Astrocyte (in vitro differentiated cells and primary cell): ENCODE data around the gene RAD54L2. TPM values are rescaled to one million over a fixed set of nuclear protein-coding genes. Genes with fewer than 3 reads are reported as not detected.
"Not testable (repeated sequence)": the region's sequence is repeated elsewhere in the genome, so short reads cannot be mapped to it uniquely, and the experiment has no call there.

Experiments
- DNase-seq: peaks from one replicate; pipeline ENCODE4 v3.0.0-alpha.2; 2010; ENCODE audit warnings: low read depth
- FAIRE-seq: peaks from 2 replicates; lab custom pipeline; 2011; peaks lifted over from hg19 to GRCh38; lab: Jason Lieb, UNC
- H2AFZ ChIP-seq: 2 replicates; pipeline ENCODE4 v1.6.0; 2012; ENCODE audit warnings: low read depth, low read length, inconsistent platforms
- H3K27ac ChIP-seq: 2 replicates; pipeline ENCODE4 v1.5.1; 2011; ENCODE audit warnings: low read depth, low read length, inconsistent platforms
- H3K27me3 ChIP-seq: 2 replicates; pipeline ENCODE4 v1.6.0; 2011; ENCODE audit warnings: low read length, inconsistent platforms; ENCODE audit not compliant: insufficient read depth
- H3K36me3 ChIP-seq: 2 replicates; pipeline ENCODE4 v1.5.1; 2011; ENCODE audit warnings: low read length, inconsistent platforms; ENCODE audit not compliant: insufficient read depth
- H3K4me1 ChIP-seq: 2 replicates; pipeline ENCODE4 v1.5.1; 2011; ENCODE audit warnings: low read length, inconsistent platforms; ENCODE audit not compliant: insufficient read depth
- H3K4me2 ChIP-seq: 2 replicates; pipeline ENCODE4 v1.6.0; 2012; ENCODE audit warnings: low read length, inconsistent platforms
- H3K4me3 ChIP-seq: 2 replicates; pipeline ENCODE4 v1.5.1; 2011; ENCODE audit warnings: low read depth, mild to moderate bottlenecking, low read length, inconsistent platforms; ENCODE audit not compliant: insufficient read depth
- H3K79me2 ChIP-seq: 2 replicates; pipeline ENCODE4 v1.6.0; 2012; ENCODE audit warnings: mild to moderate bottlenecking, low read length, inconsistent platforms; ENCODE audit not compliant: insufficient read depth
- H3K9ac ChIP-seq: 2 replicates; pipeline ENCODE4 v1.6.0; 2012; ENCODE audit warnings: mild to moderate bottlenecking, low read length, inconsistent platforms
- H3K9me3 ChIP-seq: 2 replicates; pipeline ENCODE4 v1.5.1; 2012; ENCODE audit warnings: low read depth, mild to moderate bottlenecking, low read length, inconsistent platforms; ENCODE audit not compliant: insufficient read depth
- H4K20me1 ChIP-seq: 2 replicates; pipeline ENCODE4 v1.6.0; 2012; ENCODE audit warnings: low read length, inconsistent platforms; ENCODE audit not compliant: insufficient read depth
- H3K27ac Mint-ChIP-seq: one replicate; pipeline ENCODE4 v1.8.0; 2021; ENCODE audit warnings: mild to moderate bottlenecking, mixed read lengths; ENCODE audit not compliant: unreplicated experiment
- H3K27me3 Mint-ChIP-seq: one replicate; pipeline ENCODE4 v1.8.0; 2021; ENCODE audit warnings: low read depth, mixed read lengths; ENCODE audit not compliant: unreplicated experiment
- H3K36me3 Mint-ChIP-seq: one replicate; pipeline ENCODE4 v1.8.0; 2021; ENCODE audit warnings: low read depth, mixed read lengths; ENCODE audit not compliant: unreplicated experiment
- H3K4me1 Mint-ChIP-seq: one replicate; pipeline ENCODE4 v1.8.0; 2021; ENCODE audit warnings: low read depth, mixed read lengths; ENCODE audit not compliant: unreplicated experiment
- H3K4me3 Mint-ChIP-seq: one replicate; pipeline ENCODE4 v1.8.0; 2021; ENCODE audit warnings: mild to moderate bottlenecking, moderate library complexity, mixed read lengths; ENCODE audit not compliant: unreplicated experiment
- H3K9me3 Mint-ChIP-seq: one replicate; pipeline ENCODE4 v1.8.0; 2021; ENCODE audit warnings: mild to moderate bottlenecking, mixed read lengths; ENCODE audit not compliant: unreplicated experiment
- EZH2 ChIP-seq: IDR thresholded peaks from 2 replicates; pipeline ENCODE4 v1.6.1; 2012; ENCODE audit warnings: mild to moderate bottlenecking, low read length, inconsistent platforms; ENCODE audit not compliant: insufficient read depth
- total RNA-seq: library from RNA; stranded (reverse); gene quantifications from 2 replicates; pipeline ENCODE4 v1.2.1, GENCODE V29; 2021
- TF ChIP-seq, protein P1 (sequence below): IDR thresholded peaks from 2 replicates; pipeline ENCODE4 v1.5.1; 2011; ENCODE audit warnings: low read depth, mild to moderate bottlenecking, inconsistent platforms, low read length, moderate library complexity; ENCODE audit not compliant: insufficient read depth

The RAD54L2 gene
- total RNA-seq, 1 donor from 2014 or later: 29.2 TPM

GRCh38 chr3:51539291-51539941 lies 897 bp downstream of the RAD54L2 start:
- no peak for FAIRE-seq
- DNase-seq: peak; percentile 83

GRCh38 chr3:51542596-51542995 lies 4.1 kb downstream of the RAD54L2 start:
- H3K4me3 ChIP-seq, H3K9me3 ChIP-seq, H3K9me3 Mint-ChIP-seq, DNase-seq, H2AFZ ChIP-seq, H3K36me3 ChIP-seq, H3K27ac Mint-ChIP-seq, H3K9ac ChIP-seq, FAIRE-seq, H3K27ac ChIP-seq, H3K4me2 ChIP-seq, H3K27me3 ChIP-seq, H3K4me3 Mint-ChIP-seq, H3K36me3 Mint-ChIP-seq, H3K27me3 Mint-ChIP-seq: not testable (repeated sequence)
- peaks cover 18% of the 10 kb centered on the region for H3K4me1 Mint-ChIP-seq
- peaks cover 17% of the 10 kb centered on the region for H3K4me1 ChIP-seq
- H3K79me2 ChIP-seq: peaks cover 80% of the 10 kb centered on the region
- peaks cover 50% of the 10 kb centered on the region for H4K20me1 ChIP-seq

More at GRCh38 chr3:51539291-51539941, 897 bp downstream of the RAD54L2 start:
- peaks cover 50% of the 10 kb centered on the region for H3K79me2 ChIP-seq
- no peaks in the 10 kb centered on the region for H3K27me3 ChIP-seq
- H2AFZ ChIP-seq: peak overlapping the region; percentile 65
- H3K4me2 ChIP-seq: peak overlapping the region; percentile 99
- Mint-ChIP-seq H3K27ac (peak overlapping the region; percentile 84), H3K4me3 (peak overlapping the region; percentile 93), H3K4me1 (peaks cover 26% of the 10 kb centered on the region), H3K9me3 (no peaks in the 10 kb centered on the region), H3K36me3 (no peaks in the 10 kb centered on the region), H3K27me3 (no peaks in the 10 kb centered on the region)
- H4K20me1 ChIP-seq: peaks cover 41% of the 10 kb centered on the region
- no peaks in the 10 kb centered on the region for H3K9me3 ChIP-seq
- H3K4me3 ChIP-seq: peak overlapping the region; percentile 98
- H3K36me3 ChIP-seq: peaks cover 3% of the 10 kb centered on the region
- TF ChIP-seq, protein P1, sequence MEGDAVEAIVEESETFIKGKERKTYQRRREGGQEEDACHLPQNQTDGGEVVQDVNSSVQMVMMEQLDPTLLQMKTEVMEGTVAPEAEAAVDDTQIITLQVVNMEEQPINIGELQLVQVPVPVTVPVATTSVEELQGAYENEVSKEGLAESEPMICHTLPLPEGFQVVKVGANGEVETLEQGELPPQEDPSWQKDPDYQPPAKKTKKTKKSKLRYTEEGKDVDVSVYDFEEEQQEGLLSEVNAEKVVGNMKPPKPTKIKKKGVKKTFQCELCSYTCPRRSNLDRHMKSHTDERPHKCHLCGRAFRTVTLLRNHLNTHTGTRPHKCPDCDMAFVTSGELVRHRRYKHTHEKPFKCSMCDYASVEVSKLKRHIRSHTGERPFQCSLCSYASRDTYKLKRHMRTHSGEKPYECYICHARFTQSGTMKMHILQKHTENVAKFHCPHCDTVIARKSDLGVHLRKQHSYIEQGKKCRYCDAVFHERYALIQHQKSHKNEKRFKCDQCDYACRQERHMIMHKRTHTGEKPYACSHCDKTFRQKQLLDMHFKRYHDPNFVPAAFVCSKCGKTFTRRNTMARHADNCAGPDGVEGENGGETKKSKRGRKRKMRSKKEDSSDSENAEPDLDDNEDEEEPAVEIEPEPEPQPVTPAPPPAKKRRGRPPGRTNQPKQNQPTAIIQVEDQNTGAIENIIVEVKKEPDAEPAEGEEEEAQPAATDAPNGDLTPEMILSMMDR: no peak
- no peak for TF ChIP-seq EZH2
- H3K9ac ChIP-seq: peak overlapping the region; percentile 96
- H3K27ac ChIP-seq: peak overlapping the region; percentile 91
- peaks cover 17% of the 10 kb centered on the region for H3K4me1 ChIP-seq

- peaks cover 81% of the 10 kb centered on the region for H3K79me2 ChIP-seq
- FAIRE-seq: no peak
- peaks cover 55% of the 10 kb centered on the region for H4K20me1 ChIP-seq
- no peak overlapping the region for H3K27ac ChIP-seq
- no peak overlapping the region for H2AFZ ChIP-seq
- peaks cover 3% of the 10 kb centered on the region for H3K36me3 ChIP-seq
- H3K4me3 ChIP-seq: no peak overlapping the region
- peaks cover 18% of the 10 kb centered on the region for H3K4me1 Mint-ChIP-seq
- no peaks in the 10 kb centered on the region for H3K9me3 Mint-ChIP-seq
- H3K36me3 Mint-ChIP-seq: peaks cover 3% of the 10 kb centered on the region
- H3K9ac ChIP-seq: no peak overlapping the region
- no peak overlapping the region for H3K4me2 ChIP-seq
- no peak overlapping the region for H3K4me3 Mint-ChIP-seq
- H3K9me3 ChIP-seq: no peaks in the 10 kb centered on the region
- no peaks in the 10 kb centered on the region for H3K27me3 Mint-ChIP-seq
- no peak for TF ChIP-seq EZH2
- TF ChIP-seq, protein P1: no peak
- peaks cover 10% of the 10 kb centered on the region for H3K4me1 ChIP-seq
- no peak for DNase-seq
- no peak overlapping the region for H3K27ac Mint-ChIP-seq
- H3K27me3 ChIP-seq: no peaks in the 10 kb centered on the region
Measured at GRCh38 chr3:51544011-51544775, 5.7 kb downstream of the RAD54L2 start.
